ENCODE data around the gene ATG12.

DNA sequence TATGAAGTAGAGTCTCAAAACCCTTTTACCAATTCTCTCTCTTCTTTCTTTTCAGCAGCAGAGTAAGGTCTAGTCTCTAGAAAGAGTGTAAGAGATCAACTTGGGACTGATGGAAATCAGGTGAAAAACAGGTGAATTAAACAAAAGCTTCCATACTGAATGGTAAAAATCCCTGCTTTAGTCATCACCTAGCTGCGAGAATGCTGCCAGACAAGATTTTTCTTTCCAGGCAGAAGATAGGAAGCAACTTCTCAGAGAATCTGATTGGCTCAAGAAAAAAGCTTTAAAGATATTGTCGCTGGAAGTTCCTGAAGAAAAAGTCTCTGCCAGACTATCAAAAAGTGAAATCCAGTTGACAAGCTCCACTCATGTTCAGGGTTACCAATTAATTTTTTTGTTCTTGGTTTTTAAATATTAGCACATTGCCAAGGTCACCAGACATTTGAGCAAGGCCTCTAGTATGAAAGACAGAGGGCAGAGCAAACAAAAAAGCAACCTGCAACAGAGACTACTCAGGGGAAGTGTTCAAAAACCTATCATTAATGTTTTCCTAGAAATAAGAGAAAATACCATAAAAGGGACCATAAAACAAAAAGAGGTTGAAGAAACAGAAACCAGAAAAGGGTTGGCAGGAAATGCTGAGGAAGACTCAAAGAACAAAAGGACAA, 34.2 kb downstream of the ATG12 start:
- TF ChIP-seq, protein P1, sequence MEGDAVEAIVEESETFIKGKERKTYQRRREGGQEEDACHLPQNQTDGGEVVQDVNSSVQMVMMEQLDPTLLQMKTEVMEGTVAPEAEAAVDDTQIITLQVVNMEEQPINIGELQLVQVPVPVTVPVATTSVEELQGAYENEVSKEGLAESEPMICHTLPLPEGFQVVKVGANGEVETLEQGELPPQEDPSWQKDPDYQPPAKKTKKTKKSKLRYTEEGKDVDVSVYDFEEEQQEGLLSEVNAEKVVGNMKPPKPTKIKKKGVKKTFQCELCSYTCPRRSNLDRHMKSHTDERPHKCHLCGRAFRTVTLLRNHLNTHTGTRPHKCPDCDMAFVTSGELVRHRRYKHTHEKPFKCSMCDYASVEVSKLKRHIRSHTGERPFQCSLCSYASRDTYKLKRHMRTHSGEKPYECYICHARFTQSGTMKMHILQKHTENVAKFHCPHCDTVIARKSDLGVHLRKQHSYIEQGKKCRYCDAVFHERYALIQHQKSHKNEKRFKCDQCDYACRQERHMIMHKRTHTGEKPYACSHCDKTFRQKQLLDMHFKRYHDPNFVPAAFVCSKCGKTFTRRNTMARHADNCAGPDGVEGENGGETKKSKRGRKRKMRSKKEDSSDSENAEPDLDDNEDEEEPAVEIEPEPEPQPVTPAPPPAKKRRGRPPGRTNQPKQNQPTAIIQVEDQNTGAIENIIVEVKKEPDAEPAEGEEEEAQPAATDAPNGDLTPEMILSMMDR (IDR thresholded peaks at IDR 0.05; ENCODE audit: control extremely low read depth in 1 of 3, insufficient read depth in 1 of 3, low read depth in 1 of 3, low read length in 3 of 3), result no peak
- TF ChIP-seq GABPA (IDR thresholded peaks at IDR 0.05; ENCODE audit: borderline replicate concordance, insufficient read depth, low read length), result no peak
- no peak for TF ChIP-seq EP300 (IDR thresholded peaks at IDR 0.05; ENCODE audit: borderline replicate concordance in 1 of 2, low read depth in 2 of 2, low read length in 2 of 2)
- TF ChIP-seq EZH2 (IDR thresholded peaks at IDR 0.05; ENCODE audit: low read depth, low read length, severe bottlenecking), result no peak
- TF ChIP-seq TBP (IDR thresholded peaks at IDR 0.05; ENCODE audit: low read depth, low read length), result no peak
- no peak for TF ChIP-seq POLR2A (IDR thresholded peaks at IDR 0.05; ENCODE audit: control extremely low read depth in 1 of 2, low read depth in 2 of 2, low read length in 2 of 2)
- TF ChIP-seq POLR2AphosphoS5 (IDR thresholded peaks at IDR 0.05; ENCODE audit: low read depth, low read length), result no peak
- TF ChIP-seq TAF1 (IDR thresholded peaks at IDR 0.05; ENCODE audit: low read depth, low read length), result no peak
- TF ChIP-seq, protein P2, sequence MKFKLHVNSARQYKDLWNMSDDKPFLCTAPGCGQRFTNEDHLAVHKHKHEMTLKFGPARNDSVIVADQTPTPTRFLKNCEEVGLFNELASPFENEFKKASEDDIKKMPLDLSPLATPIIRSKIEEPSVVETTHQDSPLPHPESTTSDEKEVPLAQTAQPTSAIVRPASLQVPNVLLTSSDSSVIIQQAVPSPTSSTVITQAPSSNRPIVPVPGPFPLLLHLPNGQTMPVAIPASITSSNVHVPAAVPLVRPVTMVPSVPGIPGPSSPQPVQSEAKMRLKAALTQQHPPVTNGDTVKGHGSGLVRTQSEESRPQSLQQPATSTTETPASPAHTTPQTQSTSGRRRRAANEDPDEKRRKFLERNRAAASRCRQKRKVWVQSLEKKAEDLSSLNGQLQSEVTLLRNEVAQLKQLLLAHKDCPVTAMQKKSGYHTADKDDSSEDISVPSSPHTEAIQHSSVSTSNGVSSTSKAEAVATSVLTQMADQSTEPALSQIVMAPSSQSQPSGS (IDR thresholded peaks at IDR 0.05; ENCODE audit: low read length), result no peak
- no peak for TF ChIP-seq RAD21 (IDR thresholded peaks at IDR 0.05 in 1 of 2, conservative IDR thresholded peaks at IDR 0.05 in 1 of 2; ENCODE audit: low read depth in 2 of 2, low read length in 2 of 2)
- TF ChIP-seq RFX5 (IDR thresholded peaks at IDR 0.05; ENCODE audit: borderline replicate concordance, low read depth, low read length), result no peak
